OCI-M1 (cell line): ENCODE data around the gene FHIT.

Experiments used
- DNase-seq: peaks from one replicate; lab custom pipeline; 2025; lab: John Stamatoyannopoulos, UW

The FHIT gene

GRCh38 chr3:61169621-61170251, 81.5 kb downstream of the FHIT start:
- DNase-seq = peak; percentile 15

GRCh38 chr3:61168286-61168685, 83.0 kb downstream of the FHIT start:
- no peak for DNase-seq

DNA sequence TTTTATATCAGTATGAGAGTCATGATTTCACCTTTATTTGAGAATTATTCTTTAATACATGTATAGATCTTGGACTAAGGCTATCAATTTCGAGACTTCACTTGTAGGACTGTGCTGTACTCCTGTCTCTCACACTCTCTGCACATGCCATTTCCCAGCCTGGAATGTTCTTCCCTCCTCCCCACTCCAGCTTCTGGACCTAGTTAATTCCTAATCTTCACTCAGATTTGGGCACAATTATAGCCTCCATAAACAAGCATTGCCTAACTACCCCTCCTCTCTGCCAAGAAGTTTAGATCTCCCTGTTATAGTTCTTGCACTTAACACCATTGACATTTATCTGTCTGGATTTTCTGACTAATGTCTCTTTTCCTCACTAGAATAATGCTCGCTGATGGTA, 88.3 kb downstream of the FHIT start:
- DNase-seq = no peak

- DNase-seq = no peak
Observed at GRCh38 chr3:61158667-61159066, 92.6 kb downstream of the FHIT start.

- DNase-seq = no peak
Observed at GRCh38 chr3:61158216-61158615, 93.0 kb downstream of the FHIT start.

GRCh38 chr3:61157414-61157813, 93.8 kb downstream of the FHIT start:
- no peak for DNase-seq

- DNase-seq = no peak
Observed at GRCh38 chr3:61155701-61156292, 95.5 kb downstream of the FHIT start.

DNA sequence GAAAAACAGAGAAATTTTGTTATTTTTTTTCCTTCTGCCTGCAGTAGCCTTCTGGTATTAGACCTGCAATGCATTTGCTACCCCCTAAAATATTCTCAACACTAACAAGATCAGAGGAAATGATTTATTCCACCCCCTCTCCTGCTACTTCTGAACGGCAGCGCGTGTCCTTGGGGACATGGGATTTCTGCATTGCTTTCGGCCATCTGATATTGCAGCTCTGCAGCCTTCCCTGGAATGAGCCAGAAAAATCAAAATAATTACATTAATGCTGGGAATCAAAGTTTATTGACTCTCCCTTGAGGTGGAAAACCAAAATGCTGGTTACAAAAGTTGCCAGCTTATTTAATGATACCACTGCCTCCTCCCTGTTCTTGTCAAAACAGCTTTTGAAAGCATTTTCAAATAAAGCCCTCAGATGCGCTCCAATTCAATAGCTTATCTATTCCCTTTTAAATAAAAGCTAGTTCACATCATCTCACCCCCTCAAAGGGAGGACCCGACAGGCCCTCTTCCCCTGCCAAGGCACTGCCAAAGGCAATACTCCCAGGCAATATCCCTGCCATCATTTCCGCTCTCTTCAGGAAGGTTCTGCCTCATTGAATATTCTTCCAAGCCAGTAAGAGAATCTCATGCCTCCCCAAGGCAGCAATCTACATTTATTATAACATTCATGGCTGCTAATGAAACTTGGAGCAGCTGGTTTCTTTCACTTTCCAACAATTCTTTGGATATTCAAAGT, 96.6 kb downstream of the FHIT start:
- DNase-seq = no peak

DNA sequence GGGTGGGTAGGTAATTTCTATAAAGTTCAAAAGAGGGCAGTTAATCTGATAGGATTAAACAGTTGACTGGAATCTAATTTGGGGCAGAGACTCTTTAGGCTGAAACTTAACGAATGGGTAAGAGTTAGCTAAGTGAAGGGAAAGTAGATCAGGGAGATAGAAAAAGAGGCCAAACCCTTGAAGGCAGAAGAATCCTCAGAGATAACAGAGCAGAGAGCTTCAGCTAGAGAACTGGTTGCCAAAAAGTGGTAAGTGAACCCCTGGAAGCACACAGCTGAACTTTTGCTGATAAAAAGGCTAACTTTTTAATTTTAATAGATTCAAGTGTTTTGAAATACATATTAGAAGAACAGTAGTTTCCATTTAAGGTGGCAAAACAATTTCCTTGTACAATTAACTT, 99.2 kb downstream of the FHIT start:
- DNase-seq = peak; percentile 72

GRCh38 chr3:61149236-61149635, 102.0 kb downstream of the FHIT start:
- no peak for DNase-seq

GRCh38 chr3:61146010-61146890, 105.0 kb downstream of the FHIT start:
- no peak for DNase-seq

GRCh38 chr3:61141697-61142096, 109.6 kb downstream of the FHIT start:
- no peak for DNase-seq

- no peak for DNase-seq
Observed at GRCh38 chr3:61141227-61141626, 110.0 kb downstream of the FHIT start.

DNA sequence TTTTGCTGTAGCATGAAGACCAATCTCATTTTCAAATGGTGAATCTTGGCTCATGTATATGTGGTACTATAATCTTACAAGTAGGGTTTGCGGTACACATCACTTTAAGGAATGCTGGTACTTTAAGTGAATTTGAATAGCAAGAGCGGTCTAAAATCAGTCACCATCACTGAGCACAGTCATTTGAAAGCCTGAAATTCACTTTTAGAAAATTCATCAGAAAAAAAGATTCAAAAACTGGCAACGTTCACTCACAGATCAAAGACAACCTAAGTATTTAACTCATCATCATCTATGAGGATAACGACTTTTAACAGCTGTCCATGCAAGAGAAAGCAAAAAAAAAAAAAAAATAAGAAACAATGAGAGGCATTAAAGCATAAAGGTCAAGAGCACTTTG, 111.6 kb downstream of the FHIT start:
- DNase-seq = no peak

- DNase-seq = no peak
Observed at GRCh38 chr3:61138401-61138800, 112.9 kb downstream of the FHIT start.

DNA sequence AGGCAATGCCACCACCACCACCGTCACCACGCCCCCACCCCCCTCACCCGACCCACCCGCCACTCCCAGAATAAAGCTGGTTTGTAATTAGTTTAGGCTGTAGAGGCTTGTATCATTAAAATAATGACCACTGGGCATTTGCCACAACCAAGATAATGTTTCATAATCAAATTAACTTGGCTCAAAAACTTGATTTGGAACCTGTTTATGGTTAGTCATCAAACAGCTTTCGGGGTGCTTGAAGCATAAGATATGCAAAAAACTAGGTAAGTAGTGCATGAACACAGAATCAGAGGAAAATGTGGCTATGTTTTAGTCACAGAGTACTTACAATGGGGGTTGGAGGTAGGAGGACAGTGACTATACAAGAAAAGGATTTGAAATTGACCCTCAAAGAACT, 115.1 kb downstream of the FHIT start:
- DNase-seq = no peak

DNA sequence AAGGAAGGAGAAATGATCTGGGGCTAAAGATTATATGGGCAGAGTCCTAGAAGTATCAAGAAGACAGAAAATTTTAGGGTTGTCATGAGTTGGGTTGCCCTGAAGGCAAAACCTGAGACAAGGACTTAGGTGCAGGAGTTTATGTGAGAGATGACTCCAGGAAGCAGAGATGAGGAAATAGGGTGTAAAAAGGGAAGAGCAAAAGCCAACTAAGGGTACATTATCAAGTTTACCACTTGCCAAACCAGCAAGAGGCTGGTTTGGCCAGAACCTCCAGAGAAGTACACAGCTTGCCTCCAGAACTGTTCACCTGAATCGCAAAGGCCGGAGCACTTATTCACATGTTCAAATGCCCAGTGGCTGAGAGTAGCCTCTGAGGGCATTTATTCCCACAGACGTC, 116.7 kb downstream of the FHIT start:
- peak; percentile 26 for DNase-seq

DNA sequence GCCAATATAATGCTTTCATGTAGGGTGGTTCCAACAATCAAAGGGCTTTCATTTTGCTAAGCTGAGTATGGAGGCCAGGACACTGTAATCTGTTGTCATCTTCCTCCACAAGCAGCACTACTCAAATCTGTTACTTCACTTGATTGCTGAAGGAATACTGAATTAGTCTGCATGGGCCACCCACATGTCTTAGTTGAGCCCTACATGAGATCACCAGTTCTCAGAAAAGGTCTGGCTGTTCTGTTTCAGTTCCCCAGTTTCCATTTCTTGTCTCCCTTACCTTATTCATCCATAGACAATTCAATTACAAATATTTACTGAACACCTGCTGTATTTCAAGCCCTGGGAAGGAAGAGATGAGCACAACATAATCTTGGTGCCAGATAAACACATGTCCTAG, 119.2 kb downstream of the FHIT start:
- DNase-seq = peak; percentile 35

DNA sequence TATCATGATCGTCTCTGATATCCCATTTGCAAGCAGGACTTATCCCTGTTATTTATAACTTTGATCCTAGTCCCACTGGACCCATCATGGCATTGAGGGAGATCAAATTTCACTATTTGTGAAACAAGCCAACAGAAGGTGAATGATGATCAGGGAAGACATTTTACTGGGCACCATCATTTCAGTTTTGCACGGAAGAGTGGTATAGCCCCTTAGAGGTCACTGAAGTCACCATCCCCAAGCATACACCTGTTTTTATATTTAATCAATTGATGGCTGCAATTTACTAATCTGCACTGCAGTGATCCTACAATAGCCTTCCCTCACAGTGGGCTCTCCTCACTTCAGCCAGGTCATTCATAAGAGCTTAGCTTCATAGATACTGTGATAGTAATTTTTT, 132.4 kb downstream of the FHIT start:
- no peak for DNase-seq

- no peak for DNase-seq
Observed at GRCh38 chr3:61117045-61117898, 134.0 kb downstream of the FHIT start.

DNA sequence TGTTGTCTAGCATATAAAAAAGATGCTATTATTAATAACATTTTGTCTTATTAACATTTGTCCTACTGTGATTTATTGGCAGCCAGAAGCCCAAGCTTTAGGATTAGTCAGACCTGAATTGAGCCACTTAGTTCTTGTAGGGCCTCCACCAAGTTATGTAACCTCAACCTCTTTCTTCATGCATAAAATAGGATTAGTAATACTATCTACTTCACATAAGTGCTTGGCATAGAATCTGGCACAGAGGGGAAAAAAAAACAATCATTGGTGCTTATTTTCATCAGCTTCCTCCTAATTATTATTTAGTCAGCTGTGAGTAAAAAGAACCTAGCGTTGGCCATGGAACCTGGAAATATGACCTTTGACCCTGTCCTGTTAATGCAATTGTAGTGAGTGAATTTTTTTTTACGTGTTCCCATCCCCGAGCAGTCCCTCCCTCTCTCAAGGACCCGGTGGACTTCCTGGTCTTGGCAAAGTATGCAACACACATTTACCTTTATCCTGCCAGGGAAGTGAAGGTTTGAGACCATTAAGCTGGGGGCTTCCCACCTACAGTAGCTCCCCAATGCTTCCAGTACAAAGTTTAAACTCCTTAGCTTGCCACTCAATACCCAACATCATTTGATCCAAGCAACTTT, 136.8 kb downstream of the FHIT start:
- DNase-seq = no peak
